GM15510 (cell line): ENCODE data around the gene ZNF511.

ENCODE experiments used
- POLR2A ChIP-seq: IDR thresholded peaks from 3 replicates; pipeline ENCODE4 v1.6.1; 2011; ENCODE audit warnings: borderline replicate concordance; ENCODE audit not compliant: insufficient read length; ENCODE audit errors: extremely low read depth

The ZNF511 gene

DNA sequence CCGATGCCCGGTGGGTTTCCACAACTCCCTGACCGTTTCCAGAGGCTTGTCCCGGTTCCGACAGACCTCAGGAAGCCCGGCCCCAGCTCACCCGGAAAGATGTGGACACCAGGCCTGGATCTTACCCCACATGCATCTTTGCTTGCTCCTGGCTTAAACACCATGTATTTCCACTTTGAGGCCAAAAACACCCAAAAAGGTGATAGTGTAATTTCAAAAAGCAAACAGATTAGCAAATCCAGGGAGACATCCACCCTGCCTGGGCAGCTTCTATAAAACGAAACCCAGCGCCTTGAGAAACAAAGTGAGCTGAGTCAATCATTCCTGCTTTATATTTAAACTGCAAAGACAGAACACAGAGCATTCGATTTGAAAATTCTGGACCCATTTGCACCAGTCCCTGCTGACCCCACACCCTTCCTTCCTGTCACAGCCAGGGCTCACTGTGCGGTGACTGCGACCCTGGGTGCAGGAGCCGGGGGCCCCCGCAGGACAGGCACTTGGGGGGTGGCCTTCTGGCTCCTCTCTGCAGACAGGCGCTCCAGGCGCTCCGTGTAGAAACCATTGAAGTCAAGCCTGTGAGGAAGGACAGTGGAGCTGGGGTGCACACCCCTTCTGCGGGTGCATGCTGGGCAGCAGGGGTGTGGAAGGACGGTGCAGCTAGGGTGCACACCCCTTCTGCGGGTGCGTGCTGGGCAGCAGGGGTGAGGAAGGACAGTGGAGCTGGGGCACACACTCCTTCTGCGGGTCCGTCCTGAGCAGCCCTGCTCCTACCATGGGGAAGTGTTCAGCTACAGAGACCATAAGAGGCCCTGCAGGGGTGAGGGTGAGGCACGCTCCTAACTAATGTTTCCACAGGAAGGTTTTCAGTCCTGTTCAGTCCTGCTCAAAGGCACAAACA lies 29.1 kb upstream of the ZNF511 start:
- no peak for TF ChIP-seq POLR2A

DNA sequence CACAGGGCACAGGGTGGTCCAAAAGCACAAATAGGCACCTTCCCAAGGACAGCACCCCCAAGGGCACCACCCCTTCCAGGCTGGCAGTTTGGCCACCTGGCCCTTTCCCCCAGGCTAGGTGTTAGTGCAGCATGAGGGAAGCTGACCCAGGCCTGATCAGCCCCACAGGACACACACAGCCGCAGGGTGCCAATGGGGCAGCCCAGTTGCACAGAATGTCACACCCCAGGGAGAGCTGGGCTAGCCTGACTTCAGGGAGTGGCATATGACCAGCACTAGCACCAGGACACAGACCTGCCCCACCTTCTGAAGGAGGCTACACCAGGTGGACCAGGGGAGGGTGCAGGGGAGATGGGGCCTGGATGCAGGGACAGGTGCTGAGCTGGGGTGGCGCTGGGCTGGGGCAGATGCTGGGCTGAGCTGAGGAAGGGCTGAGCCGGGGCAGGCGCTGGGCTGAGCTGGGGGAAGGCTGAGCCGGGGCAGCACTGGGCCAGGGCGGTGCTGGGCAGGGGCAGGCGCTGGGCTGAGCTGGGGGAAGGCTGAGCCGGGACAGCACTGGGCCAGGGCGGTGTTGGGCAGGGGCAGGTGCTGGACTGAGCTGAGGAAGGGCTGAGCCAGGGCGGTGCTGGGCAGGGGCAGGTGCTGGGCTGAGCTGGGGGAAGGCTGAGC lies 28.2 kb upstream of the ZNF511 start:
- no peak for TF ChIP-seq POLR2A

DNA sequence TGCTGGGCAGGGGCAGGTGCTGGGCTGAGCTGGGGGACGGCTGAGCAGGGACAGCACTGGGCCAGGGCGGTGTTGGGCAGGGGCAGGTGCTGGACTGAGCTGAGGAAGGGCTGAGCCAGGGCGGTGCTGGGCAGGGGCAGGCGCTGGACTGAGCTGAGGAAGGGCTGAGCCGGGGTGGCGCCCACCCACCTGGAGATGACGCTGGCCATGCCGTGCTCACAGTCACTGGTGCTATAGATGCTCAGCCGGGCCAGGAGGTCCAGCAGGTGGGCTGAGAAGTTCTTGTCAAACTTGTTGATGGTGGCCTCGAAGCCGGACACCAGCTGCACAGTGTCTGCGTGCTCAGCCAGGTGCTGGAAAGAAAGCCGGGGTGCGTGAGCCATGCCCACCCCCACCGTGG lies 27.6 kb upstream of the ZNF511 start:
- TF ChIP-seq POLR2A: no peak

GRCh38 chr10:133281628-133282372 lies 26.9 kb upstream of the ZNF511 start:
- no peak for TF ChIP-seq POLR2A

- TF ChIP-seq POLR2A: no peak
Measured at GRCh38 chr10:133282846-133283390, 25.8 kb upstream of the ZNF511 start.

- no peak for TF ChIP-seq POLR2A
Measured at GRCh38 chr10:133283931-133284330, 24.8 kb upstream of the ZNF511 start.

- no peak for TF ChIP-seq POLR2A
Measured at GRCh38 chr10:133285217-133285616, 23.5 kb upstream of the ZNF511 start.

DNA sequence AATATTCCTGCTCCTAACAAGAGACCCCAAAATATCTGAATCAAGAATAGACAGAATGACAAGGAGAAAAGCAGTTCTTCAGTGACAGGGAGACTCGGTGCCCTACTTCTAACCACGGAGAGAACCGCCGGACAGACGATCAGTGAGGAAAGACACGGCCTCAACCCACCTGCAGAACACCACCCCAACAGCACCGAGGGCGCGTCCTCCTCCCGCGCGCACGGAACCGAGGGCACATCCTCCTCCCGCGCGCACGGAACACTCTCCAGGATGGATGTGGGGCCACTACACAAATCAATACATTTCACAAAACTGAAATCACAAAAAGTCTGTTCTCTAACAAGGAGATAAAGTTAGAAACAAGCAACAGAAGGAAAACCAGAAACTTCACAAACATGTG lies 22.3 kb upstream of the ZNF511 start:
- no peak for TF ChIP-seq POLR2A

DNA sequence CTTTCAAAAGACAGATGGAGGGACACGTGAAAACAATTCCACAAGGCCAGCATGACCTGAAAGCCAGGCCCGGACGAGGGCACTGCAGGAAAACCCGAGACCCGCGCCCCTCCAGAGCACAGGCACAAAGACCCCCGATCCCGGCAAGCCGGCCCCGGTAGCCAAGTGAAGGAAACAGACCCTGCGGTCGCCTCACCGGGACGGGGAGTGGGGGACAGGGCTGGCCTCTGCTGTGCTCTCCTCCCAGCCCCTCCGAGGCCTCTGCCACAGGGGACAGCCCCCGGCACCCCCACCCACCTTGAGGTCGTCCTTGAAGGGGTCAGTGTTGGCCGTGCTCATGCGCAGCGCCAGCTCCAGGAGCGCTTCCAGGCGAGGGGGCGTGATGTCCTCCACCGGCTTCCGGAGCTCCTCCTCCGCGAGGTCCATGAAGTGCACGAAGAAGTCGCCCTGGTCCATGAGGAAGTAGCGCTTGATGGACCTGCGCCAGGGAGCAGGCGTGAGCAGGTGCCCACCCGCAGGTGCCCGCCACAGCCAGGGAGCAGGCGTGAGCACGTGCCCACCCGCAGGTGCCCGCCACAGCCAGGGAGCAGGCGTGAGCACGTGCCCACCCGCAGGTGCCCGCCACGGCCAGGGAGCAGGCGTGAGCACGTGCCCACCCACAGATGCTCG lies 20.7 kb upstream of the ZNF511 start:
- TF ChIP-seq POLR2A: no peak

GRCh38 chr10:133289761-133290160 lies 19.0 kb upstream of the ZNF511 start:
- TF ChIP-seq POLR2A: no peak

DNA sequence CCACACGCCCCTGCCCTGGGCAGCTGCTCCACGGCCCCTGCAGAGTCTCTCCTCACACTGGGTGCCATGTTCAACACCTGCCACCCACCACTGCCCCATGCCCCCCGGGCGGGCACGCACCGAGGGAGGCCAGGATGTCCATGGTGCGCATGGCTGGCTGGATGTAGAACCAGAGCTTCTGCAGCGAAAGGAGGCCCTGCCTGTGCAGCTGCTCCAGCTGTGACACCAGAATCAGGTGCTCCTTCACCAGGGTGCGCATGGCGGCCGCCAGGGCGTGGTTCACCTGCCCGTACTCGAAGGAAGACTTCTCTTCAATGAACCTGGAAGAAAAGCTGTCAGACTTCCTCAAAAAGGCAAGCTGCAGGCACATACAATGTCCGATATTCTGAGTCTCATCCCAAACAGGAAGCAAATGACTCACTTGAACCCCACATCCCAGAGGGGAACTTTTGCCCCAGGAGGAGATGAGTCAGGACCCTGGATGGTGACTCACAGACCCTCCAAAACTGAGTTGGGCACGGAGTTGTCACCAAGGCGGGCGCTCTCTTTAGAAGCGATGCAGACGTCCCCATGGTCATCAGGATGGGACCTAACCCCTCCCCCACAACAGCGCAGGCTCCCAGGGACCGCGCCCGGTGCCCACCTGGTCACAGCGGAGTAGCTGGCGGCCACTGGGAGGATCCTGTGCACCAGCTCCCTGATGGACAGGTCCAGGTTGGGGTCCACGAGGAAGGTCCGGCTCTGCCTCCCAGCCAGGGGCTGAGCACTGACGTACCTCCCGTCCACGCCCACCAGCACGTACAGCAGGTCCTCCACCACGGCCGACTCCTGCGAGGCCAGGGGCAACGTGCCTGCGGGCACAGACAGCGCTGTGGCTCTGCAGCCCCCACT lies 15.6 kb upstream of the ZNF511 start:
- TF ChIP-seq POLR2A: no peak

DNA sequence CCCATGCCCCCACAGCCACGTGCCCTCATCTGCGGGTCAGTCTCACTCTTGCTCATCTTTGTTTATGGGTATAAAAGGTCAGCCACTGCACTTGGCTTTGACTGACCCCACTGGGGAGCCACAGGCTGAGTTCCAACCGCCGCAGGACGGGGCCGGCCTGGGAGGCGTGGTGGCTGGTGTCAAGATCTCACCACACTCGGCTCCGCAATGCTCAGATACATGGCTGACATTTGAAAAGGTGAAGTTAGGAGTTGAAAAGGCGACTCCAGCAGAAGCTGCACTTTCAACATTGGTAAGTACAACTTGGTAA lies 14.9 kb upstream of the ZNF511 start:
- no peak for TF ChIP-seq POLR2A

DNA sequence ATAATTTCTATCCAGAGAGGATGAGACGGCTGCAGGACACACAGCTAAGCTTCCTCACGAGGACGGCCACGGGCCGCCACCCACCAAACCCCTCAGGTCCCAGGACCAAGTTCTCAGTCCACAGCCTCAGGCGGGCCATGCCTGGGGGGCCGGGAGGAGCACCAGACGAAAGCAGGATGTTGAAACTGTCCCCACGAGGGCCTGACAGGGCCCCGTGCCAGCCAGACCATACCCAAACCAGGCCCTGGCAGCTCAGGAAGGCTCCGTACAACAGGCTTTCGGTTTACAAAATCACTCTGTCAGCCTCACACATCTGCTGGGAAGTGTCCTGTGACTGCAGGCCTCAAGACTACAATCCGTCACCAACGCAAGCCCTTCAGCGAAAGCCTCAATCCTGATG lies 14.5 kb upstream of the ZNF511 start:
- TF ChIP-seq POLR2A: no peak
